UCSD-AML1 (cell line): ENCODE results near the gene PTGFRN.

Source experiments
- DNase-seq: peaks from one replicate; lab custom pipeline; 2025; ENCODE audit not compliant: unreplicated experiment; lab: John Stamatoyannopoulos, UW

Gene PTGFRN

DNA sequence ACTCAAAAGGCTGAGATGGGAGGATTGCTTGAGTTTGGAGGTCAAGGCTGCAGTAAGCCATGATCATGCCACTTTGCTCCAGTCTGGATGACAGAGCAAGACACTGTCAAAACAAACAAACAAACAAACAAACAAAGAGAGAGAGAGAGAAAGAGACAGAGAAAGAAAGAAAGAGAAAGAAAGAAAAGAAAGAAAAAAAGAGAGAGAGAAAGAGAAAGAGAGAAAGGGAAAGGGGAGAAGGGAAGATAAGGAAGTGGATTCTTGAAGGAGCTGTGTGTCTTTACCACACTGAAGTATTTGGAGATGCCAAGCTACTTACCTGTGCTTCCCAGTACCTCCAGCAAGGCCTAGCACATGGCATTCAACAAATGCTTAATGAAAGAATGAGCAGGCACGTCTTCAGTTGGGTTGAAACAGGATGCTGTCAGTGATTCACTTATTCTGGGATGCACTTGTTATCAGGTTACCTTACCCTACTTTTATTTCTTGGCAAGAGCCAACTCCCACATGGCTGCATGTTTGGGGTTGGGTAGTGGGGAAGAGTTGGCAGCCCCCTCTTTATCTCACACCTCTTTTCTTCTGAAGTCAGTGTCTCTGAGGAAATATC, 120.7 kb downstream of the PTGFRN start:
- DNase-seq, result no peak

DNA sequence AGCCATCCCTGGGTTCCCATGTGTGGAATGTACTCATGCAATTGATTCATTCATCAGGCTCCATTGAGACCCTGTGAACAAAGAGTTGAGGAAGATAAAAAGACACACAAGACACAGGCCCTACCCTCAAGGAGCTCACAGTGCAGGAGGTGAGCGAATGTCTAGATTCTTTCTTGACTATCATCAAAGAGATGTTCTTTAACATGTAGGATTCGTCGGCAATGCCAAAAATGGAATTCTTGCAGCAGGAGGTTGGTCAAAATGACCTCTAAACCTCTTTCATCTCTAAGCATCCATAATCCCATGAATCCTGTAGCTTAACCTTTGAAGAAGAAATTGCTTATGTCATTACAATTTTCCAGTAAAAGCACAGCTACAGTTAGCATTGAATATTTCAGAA, 122.5 kb downstream of the PTGFRN start:
- DNase-seq, result no peak

DNA sequence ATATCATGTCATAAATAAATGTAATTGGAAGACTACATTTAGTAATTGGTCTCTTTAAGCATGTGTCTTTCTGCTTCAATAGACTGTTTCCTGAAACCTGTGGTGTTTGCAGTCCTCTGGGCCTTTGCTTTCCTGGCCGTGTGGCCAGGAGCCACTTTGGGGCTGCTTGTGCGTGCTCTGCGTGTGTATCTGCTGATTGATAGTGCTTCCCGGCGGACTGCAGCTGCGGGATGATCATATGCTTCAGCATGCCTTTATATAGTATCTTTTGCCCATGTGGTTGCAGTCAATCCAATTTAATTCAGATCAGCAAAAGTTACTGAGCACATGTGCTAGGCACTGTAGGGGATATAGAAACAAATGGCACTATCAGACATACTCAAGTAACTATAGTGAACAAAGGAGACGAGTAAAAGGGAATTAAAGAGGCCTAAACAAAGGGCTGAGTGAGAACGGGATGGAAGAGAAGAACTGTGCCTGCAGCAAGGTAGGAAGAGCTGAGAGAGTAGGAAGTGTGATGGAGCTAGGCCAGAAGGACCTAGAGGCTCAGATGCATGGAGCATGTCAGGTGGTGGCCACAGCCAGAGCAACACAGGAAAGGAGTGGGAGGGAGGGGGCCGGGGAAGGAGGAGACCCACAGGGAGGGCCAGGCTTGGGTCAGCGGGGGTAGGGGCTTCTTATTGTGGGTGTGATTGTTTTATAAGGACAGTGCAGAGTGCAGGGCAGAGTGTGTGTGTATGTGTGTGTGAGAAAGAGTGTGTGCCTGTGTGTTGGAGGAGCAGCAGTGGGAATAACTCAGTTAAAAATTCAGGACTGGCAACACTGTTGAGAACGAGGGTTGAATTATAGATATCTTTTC, 123.2 kb downstream of the PTGFRN start:
- no peak for DNase-seq

DNA sequence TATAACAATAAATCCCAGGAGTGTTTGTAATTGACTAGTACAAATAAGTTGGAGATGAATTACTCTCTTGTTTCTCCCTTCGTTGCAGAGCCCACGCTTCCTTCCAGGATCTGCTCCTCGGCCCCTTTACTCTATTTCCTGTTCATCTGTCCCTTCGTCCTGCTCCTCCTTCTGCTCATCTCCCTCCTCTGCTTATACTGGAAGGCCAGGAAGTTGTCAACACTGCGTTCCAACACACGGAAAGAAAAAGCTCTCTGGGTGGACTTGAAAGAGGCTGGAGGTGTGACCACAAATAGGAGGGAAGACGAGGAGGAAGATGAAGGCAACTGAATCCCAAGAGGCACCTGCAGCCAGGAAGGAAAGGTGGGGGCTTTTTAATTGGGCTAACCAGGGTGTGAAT, 124.1 kb downstream of the PTGFRN start:
- no peak for DNase-seq

DNA sequence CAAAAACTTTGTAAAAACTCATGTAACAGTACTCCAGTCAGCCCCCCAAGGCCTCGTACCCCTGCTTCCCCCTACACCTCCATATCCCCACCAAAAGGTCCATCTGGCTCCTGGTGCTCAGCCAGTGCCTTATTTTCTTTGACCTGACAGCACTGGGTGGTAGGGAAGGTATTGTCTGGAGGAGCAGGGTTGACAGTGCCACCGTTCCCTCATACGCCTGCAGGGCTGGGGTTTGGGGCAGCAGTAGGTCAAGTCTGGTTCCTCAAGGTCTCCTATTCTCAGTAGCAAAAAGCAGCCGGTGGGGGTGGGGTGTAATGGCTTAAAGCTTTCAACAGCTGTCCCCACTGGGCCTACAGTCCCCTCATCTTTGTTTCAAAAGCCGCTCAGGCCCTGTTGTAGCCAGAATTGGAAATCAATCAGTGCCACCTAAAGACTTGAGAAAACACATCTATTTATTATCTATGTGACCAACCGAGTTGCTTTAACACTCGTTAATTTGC, 125.1 kb downstream of the PTGFRN start:
- no peak for DNase-seq

DNA sequence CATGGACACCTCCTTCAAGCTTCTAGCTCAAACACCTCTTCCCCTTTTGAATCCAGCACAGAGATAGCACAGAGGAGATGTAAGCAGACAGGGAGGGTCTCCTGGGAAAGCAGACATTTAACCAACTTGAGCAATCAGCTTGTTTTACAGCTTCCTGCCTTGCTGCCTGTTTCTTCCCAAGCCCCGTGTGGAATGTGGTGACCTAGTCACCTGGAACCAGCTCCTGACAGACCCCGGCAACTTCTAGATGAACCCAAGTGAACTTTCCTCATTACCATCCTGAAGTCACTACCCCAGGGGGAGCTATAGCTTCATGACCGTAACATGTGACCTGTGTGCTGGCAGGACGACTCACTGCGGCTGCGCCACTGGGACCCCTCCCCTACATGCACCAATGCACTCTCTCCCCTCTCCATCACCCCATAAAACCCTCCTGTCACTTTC, 126.3 kb downstream of the PTGFRN start:
- no peak for DNase-seq

DNA sequence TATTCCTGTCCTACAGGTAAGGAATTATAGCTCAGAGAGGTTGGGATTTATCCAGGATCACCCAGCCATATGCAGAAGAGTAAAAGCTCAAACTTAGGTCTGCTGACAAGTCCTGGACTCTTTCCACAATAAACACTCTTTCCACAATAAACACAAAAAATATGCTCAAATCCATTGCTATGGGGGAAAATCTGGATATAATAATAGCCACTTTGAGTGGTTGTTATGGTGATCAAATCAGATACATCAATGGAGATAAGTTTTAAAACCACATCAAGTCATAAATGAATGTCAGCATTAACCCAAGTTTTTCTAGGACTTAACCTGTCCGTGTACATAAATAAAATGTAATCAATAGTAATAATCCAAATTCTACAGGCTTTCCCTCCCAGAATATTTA, 128.1 kb downstream of the PTGFRN start:
- DNase-seq, result no peak

DNA sequence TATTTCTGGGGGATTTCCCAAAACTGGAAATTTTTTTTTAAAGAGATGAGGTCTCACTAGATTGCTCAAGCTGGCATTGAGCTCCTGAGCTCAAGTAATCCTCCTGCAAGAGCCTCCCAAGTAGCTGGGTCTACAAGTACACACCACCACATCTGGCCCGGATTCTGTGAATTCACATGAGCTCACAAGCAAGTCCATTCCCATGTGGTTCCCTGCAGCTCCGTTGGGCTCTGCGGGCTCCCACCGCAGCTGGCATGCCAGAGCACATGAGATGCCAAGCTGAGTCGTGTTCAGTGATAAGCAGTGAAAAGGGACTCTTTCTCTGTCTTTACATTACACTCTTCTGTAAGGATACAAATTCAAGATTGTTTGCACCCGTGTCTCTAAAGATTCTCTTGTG, 128.5 kb downstream of the PTGFRN start:
- DNase-seq, result no peak
